ENCODE results near the gene SYVN1. TPM values are rescaled to one million over a fixed set of nuclear protein-coding genes. Genes with fewer than 3 reads are reported as not detected.

SYVN1 gene
- total and polyA plus RNA-seq, 8 donors, result 47.5 to 98.2 (median 64.1) TPM

DNA sequence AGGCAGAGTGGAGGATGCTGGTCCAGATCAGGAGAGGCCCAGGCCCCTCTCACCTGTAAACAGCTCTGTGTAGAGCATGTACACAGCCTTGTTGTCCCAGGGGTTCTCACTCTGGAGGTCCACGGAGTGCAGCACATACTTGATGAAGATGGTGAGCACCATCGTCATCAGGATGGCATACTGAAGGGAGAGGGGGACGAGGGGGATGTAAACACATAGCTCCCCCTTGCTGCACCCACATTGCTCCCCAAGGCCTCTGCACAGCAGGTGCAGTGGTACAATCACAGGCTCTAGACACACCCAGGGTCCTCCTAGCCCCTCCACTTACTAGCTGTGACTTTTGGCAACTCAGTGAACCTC, 2.9 kb downstream of the SYVN1 start:
- Histone ChIP-seq H3K4me3 (no peak overlapping the region), H3K9me3 (no peaks in the 10 kb centered on the region), H3K36me3 (peaks cover 6 to 65% (median 47%) of the 10 kb centered on the region in 3 donors), H3K27me3 (no peaks in the 10 kb centered on the region), H3K27ac (no peak overlapping the region), H3K4me1 (peaks cover 12 to 32% (median 22%) of the 10 kb centered on the region in 3 donors)
- DNase-seq (peak in 1 of 6 donors; percentile 15), FAIRE-seq (no peak), ATAC-seq (no peak)
- intact Hi-C loops (cut with DNase I), result loop anchor here in 2 of 3 donors (5.0 kb wide), 1 partner anchor 51 kb away; the partner anchor contains the start of gene CAPN1 (in 2 of the 2)
- 44 to 53% methylated on average over 3 of the region's 3 CpGs for WGBS, 2 donors
- TF ChIP-seq, protein P1, sequence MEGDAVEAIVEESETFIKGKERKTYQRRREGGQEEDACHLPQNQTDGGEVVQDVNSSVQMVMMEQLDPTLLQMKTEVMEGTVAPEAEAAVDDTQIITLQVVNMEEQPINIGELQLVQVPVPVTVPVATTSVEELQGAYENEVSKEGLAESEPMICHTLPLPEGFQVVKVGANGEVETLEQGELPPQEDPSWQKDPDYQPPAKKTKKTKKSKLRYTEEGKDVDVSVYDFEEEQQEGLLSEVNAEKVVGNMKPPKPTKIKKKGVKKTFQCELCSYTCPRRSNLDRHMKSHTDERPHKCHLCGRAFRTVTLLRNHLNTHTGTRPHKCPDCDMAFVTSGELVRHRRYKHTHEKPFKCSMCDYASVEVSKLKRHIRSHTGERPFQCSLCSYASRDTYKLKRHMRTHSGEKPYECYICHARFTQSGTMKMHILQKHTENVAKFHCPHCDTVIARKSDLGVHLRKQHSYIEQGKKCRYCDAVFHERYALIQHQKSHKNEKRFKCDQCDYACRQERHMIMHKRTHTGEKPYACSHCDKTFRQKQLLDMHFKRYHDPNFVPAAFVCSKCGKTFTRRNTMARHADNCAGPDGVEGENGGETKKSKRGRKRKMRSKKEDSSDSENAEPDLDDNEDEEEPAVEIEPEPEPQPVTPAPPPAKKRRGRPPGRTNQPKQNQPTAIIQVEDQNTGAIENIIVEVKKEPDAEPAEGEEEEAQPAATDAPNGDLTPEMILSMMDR (IDR thresholded peaks at IDR 0.05), result no peak

DNA sequence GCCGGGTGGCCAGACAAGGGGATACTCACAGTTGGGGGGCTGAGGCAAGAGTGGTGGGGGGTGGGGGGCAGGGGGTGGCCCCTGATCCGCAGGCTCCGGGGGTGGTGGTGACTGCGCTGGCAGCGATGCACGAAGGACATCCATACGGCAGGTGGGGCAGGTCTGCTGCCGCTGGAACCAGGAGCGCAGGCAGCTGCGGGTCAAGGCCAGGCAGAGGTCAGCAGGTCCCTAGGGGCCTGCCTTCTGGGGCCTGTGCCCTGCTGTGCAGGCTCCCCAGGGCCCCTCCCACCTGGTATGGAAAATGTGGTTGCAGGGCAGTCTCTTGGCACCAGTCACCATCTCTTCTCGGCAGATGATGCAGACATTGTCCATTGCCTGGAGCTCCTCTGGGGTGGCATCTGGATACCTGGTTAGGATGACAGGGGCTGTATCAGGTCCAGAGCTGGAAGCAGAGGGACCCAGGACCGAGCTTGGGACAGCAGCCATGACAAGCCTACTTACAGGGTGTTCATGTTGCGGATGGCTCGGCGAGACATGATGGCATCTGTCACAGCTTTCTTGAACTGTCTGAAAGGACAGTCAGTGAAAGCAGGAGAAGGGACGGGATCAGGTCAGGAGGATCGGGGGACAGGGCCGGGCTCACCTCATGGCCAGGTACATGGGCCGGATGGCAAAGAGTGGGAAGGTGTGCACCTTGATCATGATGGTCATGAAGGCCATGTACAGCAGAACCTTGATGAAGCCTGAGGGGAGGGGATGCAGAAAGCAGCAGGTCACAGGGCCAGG, 3.5 kb downstream of the SYVN1 start:
- H3K4me1 ChIP-seq, result peaks cover 6 to 26% (median 17%) of the 10 kb centered on the region in 3 donors
- intact Hi-C loops (cut with DNase I), result loop anchor here in 2 of 3 donors (5.0 kb wide), 1 partner anchor 51 kb away; the partner anchor contains the start of gene CAPN1 (in 2 of the 2)
- H3K27ac ChIP-seq, result no peak overlapping the region
- WGBS, 2 donors, result 56 to 66% methylated on average over 19 of the region's 19 CpGs
- DNase-seq, result peak in 3 of 6 donors; percentile 5 to 63 (median 23)
- TF ChIP-seq, protein P1 (IDR thresholded peaks at IDR 0.05), result no peak
- no peaks in the 10 kb centered on the region for H3K9me3 ChIP-seq
- H3K36me3 ChIP-seq, result peaks cover 6 to 71% (median 52%) of the 10 kb centered on the region in 3 donors
- no peaks in the 10 kb centered on the region for H3K27me3 ChIP-seq
- ATAC-seq, result no peak
- FAIRE-seq, result no peak
- H3K4me3 ChIP-seq, result no peak overlapping the region

DNA sequence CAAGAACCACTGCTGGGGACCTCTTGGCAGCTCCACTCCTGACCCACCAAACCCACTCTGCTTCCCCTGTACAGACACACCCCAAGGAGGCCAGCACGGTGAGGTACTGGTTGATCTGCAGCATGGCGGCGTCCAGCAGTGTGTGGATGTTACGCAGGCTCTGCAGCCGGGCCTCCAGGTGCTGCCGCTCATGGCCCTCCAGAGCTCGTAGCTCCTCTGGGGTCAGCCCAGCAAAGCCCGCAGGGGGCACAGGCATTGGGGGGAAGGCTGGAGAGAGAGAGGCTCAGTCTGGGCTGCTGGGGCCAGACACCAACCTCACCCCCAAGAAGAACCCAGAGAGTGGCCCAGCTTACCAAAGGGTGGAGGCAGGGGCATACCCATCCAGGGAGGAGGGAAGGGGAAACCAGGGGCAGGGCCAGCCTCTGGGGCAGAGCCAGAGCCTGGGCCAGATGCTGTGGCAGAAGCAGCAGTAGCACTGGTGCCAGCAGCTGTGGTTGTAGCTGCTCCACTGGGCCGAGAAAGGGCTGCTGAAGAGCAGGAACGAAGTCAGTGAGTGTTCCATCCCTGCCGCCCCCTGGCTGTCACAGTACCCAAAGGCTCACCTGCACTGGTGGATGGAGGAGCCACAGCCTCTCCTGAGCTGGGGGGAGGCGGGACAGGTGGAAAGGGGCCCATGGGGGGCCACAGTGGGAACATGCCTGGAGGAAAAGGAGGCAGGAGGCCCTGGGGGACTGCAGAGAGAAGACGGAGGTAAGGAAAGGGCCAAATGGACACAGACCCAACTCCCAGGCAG, 4.5 kb downstream of the SYVN1 start:
- H3K4me3 ChIP-seq, result no peak overlapping the region
- 83 to 85% methylated on average over 13 of the region's 13 CpGs for WGBS, 2 donors
- ATAC-seq, result no peak
- DNase-seq, result peak in 2 of 6 donors; percentile 46 to 77
- peaks cover 0 to 19% (median 10%) of the 10 kb centered on the region in 3 donors for H3K4me1 ChIP-seq
- H3K27me3 ChIP-seq, result no peaks in the 10 kb centered on the region
- H3K36me3 ChIP-seq, result peaks cover 6 to 76% (median 61%) of the 10 kb centered on the region in 3 donors
- no peak for FAIRE-seq
- no peak overlapping the region for H3K27ac ChIP-seq
- intact Hi-C loops (cut with DNase I), result loop anchor here in 2 of 3 donors (5.0 kb wide), 1 partner anchor 52 kb away; the partner anchor contains the start of gene CAPN1 (in 2 of the 2)
- TF ChIP-seq, protein P1 (IDR thresholded peaks at IDR 0.05), result no peak
- H3K9me3 ChIP-seq, result no peaks in the 10 kb centered on the region

DNA sequence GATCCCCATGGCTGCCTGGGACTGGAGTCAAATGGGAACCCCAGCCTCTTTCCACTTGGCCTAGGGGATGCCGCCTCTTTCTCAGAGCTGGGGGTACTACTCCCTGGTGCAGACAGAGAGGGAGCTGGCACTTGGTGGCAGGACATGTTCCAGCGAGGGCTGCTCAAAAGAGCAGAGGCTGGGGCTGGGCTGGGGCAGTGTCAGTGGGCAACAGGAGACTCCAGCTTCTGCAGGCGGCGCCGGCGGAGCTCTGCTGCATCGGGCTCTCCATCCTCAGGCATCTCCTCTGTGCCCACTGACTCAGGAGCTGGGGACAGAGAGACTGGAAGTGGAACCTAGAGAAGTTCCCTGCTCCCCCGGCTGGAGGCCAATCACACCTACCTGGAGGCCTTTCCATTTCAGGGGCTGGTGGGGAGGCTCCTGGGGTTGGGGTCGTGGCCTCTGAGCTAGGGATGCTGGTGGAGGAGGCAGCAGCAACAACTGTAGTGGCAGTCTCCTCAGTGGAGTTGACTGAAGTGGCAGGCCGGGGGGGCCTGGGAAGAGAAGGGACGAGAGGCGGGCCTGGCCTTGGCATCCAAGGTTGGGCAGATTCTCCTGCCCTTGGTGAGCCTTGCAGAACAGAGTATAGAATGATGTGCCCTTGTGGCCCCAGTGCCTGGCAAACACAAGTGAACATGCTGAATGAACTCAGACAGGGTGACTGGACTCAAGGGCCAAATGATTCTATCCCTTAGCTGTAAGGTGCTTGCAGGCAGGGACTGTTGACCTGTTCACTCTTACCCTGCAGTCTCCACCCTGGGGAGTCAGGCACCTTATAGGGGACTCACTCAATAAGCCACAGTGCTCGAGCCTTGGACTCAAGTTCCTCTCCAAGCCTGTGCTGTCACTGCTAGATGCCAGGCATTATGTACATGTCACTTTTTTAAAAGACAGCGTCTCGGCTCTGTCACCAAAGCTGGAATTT, 5.9 kb downstream of the SYVN1 start:
- H3K4me1 ChIP-seq, result peaks cover 0 to 19% (median 10%) of the 10 kb centered on the region in 3 donors
- H3K4me3 ChIP-seq, result no peak overlapping the region
- WGBS, 2 donors, result 72 to 76% methylated on average over 15 of the region's 15 CpGs
- ATAC-seq (no peak), FAIRE-seq (no peak), DNase-seq (peak in 1 of 6 donors; percentile 76)
- peaks cover 6 to 76% (median 61%) of the 10 kb centered on the region in 3 donors for H3K36me3 ChIP-seq
- TF ChIP-seq, protein P1 (IDR thresholded peaks at IDR 0.05), result no peak
- no peaks in the 10 kb centered on the region for H3K9me3 ChIP-seq
- H3K27ac ChIP-seq, result no peak overlapping the region
- no peaks in the 10 kb centered on the region for H3K27me3 ChIP-seq
- intact Hi-C loops (cut with DNase I), result no loop called here
